Cardiac fibroblast (primary cell): ENCODE results near the gene USP6NL.
A peak's percentile ranks its signal among the peaks of the same experiment; 100 is the strongest.

Experiments
- DNase-seq, 2 donors: peaks; one replicate each; pipeline versions ENCODE4 v3.0.0 to v3.0.0-alpha.2; 2010; ENCODE audit warnings: low read depth in 2 of 2
- H3K4me3 ChIP-seq, 2 donors: replicated peaks in 1 of 2; 1 replicate in 1 of 2; 2 replicates in 1 of 2; pipeline ENCODE4 v1.5.1; 2011; ENCODE audit warnings: low read depth in 2 of 2, low read length in 2 of 2, mild to moderate bottlenecking in 2 of 2, moderate library complexity in 1 of 2
- CTCF ChIP-seq: IDR thresholded peaks from one replicate; pipeline ENCODE4 v1.5.1; 2011; ENCODE audit warnings: low read depth, mild to moderate bottlenecking, low read length, inconsistent platforms

USP6NL gene

DNA sequence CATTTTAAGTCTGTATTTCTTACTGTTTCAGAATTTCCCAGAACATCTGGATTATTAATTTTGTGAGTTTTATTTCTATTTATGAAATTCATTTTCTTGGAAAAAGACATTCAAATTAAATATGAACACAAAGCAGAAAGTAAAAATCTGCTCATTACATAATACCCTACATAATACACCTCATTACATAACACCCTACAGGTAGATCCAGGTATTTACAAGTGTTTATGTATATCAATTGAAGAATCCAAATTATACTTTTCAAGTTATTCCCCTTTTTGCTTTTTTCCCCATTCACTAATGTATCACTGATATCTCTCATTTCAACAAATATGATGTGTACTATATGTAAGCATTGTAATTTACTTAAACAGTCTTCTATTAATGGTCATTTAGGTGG lies 129.1 kb downstream of the USP6NL start:
- no peak overlapping the region for H3K4me3 ChIP-seq
- no peak for TF ChIP-seq CTCF

GRCh38 chr10:11480687-11481086 lies 130.8 kb downstream of the USP6NL start:
- no peak for DNase-seq
- TF ChIP-seq CTCF = no peak

More for the DNA sequence above, 129.1 kb downstream of the USP6NL start:
- DNase-seq = no peak

GRCh38 chr10:11479300-11479699 lies 132.2 kb downstream of the USP6NL start:
- H3K4me3 ChIP-seq = no peak overlapping the region
- no peak for TF ChIP-seq CTCF
- no peak for DNase-seq

More at GRCh38 chr10:11480687-11481086, 130.8 kb downstream of the USP6NL start:
- H3K4me3 ChIP-seq = no peak overlapping the region

DNA sequence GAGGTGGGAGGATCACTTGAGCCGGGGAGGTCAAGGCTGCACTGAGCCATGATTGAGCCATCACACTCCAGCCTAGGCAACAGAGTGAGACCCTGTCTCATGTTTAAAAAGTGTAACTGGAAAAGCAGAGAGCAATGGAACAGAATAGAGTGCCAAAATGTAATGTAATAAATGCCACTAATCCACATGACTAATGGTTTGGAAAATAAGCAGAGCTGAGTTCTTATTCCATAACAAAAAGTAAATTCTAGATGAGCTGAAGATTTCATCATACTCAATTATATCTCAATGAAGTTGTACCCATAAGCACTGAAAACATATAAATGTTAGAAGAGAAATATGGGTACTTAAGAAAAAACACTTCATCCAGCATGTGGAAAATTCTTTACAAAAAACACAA lies 132.6 kb downstream of the USP6NL start:
- no peak overlapping the region for H3K4me3 ChIP-seq
- TF ChIP-seq CTCF = no peak
- DNase-seq = no peak

- no peak overlapping the region for H3K4me3 ChIP-seq
- TF ChIP-seq CTCF = no peak
- peak in 1 of 2 donors; percentile 13 for DNase-seq
These were observed 135.5 kb downstream of the USP6NL start for GRCh38 chr10:11475831-11476434.

DNA sequence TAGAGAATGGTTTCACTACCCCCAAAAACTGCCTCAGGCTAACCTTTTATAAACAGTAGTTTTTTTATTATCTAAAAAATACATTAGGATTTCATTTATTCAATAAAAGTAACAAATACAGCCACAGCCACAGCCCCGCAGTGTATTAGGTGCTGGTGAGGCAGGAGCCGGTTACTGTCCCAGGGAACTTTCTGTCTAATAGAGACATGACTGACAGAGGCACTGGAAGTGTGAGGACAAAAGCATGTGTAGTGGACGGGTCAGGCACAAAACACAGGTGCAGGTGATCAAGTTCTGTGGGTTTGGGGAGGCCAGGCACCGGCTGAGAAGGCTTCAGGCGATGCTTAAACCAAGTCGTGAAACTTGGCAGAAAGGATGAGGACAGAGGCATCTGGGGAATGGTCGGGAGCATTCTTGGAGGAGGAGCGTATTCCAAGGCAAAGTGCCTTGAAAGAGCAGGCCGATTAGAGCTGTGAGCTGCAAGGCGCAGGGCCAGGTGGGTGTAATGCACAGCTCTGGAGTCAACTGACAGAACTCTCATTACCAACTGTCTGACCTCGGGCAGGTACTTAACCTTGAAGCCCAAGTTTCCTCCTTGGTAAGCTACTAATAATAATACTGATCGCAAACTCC lies 138.2 kb downstream of the USP6NL start:
- peak in 1 of 2 donors; percentile 25 for DNase-seq
- no peak overlapping the region for H3K4me3 ChIP-seq
- TF ChIP-seq CTCF = no peak
